ENCODE measurements around the gene AP2S1. TPM values are rescaled to one million over a fixed set of nuclear protein-coding genes. Genes with fewer than 3 reads are reported as not detected.
A peak's percentile ranks its signal among the peaks of the same experiment; 100 is the strongest.

AP2S1 gene
- total and polyA plus RNA-seq, 2 donors from 2014 or later: 105 to 226 TPM

DNA sequence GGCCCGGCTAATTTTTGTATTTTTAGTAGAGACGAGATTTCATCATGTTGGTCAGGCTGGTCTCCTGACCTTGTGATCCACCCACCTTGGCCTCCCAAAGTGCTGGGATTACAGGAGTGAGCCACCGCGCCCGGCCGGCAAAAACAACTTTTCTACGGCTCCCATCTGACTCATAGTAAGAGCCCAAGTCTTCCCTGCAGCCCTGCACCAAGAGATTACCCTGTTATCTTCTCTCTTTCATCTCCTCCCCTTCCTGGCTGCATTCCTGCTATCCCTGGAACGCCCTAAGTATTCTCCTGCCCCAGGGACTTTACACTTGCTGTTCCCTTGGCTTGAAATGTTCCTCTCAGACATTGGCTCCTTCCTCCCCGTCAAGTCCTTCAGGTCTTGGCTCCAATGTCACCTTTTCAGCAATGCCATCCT, 6.6 kb downstream of the AP2S1 start:
- intact Hi-C loops (cut with DNase I): loop anchor here (5.0 kb wide), 1 partner anchor 87 kb away; no protein-coding TSS in a partner anchor
- Histone ChIP-seq H3K27ac (ENCODE audit: low read depth in 2 of 2, low read length in 2 of 2) (no peak overlapping the region), H3K36me3 (ENCODE audit: control insufficient read depth in 2 of 3, insufficient read depth in 3 of 3, low read length in 3 of 3) (peaks cover 0 to 14% (median 12%) of the 10 kb centered on the region in 3 donors), H3K9me3 (ENCODE audit: control insufficient read depth in 2 of 3, insufficient read depth in 1 of 3, low read length in 3 of 3) (no peaks in the 10 kb centered on the region), H3K9ac (ENCODE audit: low read length in 3 of 3) (no peak overlapping the region), H3K27me3 (ENCODE audit: control insufficient read depth, insufficient read depth, low read length) (no peaks in the 10 kb centered on the region), H3K4me1 (ENCODE audit: control insufficient read depth in 2 of 3, insufficient read depth in 2 of 3, low read depth in 1 of 3, low read length in 3 of 3) (peaks cover 0 to 5% (median 3%) of the 10 kb centered on the region in 3 donors), H3K4me3 (ENCODE audit: low read length in 3 of 3) (no peak overlapping the region)
- TF ChIP-seq, protein P1, sequence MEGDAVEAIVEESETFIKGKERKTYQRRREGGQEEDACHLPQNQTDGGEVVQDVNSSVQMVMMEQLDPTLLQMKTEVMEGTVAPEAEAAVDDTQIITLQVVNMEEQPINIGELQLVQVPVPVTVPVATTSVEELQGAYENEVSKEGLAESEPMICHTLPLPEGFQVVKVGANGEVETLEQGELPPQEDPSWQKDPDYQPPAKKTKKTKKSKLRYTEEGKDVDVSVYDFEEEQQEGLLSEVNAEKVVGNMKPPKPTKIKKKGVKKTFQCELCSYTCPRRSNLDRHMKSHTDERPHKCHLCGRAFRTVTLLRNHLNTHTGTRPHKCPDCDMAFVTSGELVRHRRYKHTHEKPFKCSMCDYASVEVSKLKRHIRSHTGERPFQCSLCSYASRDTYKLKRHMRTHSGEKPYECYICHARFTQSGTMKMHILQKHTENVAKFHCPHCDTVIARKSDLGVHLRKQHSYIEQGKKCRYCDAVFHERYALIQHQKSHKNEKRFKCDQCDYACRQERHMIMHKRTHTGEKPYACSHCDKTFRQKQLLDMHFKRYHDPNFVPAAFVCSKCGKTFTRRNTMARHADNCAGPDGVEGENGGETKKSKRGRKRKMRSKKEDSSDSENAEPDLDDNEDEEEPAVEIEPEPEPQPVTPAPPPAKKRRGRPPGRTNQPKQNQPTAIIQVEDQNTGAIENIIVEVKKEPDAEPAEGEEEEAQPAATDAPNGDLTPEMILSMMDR (IDR thresholded peaks at IDR 0.05; ENCODE audit: borderline replicate concordance, extremely low read depth, insufficient read depth): no peak
- FAIRE-seq: no peak
- DNase-seq: peak in 1 of 5 donors; percentile 42

DNA sequence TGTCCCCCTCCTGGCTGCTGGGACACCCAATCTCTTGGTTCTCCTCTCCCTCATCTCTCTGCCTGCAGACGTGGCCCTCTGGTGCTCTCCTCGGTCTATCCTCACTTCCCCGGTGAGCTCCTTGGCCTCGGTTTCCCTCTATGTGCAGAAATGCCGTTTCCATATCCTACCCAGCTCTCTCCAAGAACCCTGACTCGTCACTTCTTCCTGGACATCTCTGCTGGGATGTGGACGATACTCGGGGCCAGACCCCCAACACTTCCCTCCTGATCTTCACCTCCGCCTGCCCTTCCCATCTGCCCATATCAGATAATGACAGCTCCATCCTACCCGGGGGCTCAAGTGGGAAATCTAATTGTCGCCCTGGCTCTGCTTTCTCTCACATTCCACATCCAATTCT, 7.9 kb downstream of the AP2S1 start:
- DNase-seq (no peak), FAIRE-seq (no peak)
- H3K36me3 ChIP-seq (ENCODE audit: control insufficient read depth in 2 of 3, insufficient read depth in 3 of 3, low read length in 3 of 3): peaks cover 0 to 17% (median 14%) of the 10 kb centered on the region in 3 donors
- TF ChIP-seq, protein P1 (IDR thresholded peaks at IDR 0.05; ENCODE audit: borderline replicate concordance, extremely low read depth, insufficient read depth): no peak
- no peak overlapping the region for H3K4me3 ChIP-seq (ENCODE audit: low read length in 3 of 3)
- H3K9ac ChIP-seq (ENCODE audit: low read length in 3 of 3): no peak overlapping the region
- peaks cover 0 to 5% (median 3%) of the 10 kb centered on the region in 3 donors for H3K4me1 ChIP-seq (ENCODE audit: control insufficient read depth in 2 of 3, insufficient read depth in 2 of 3, low read depth in 1 of 3, low read length in 3 of 3)
- no peaks in the 10 kb centered on the region for H3K27me3 ChIP-seq (ENCODE audit: control insufficient read depth, insufficient read depth, low read length)
- intact Hi-C loops (cut with DNase I): loop anchor here (5.0 kb wide), 1 partner anchor 85 kb away; no protein-coding TSS in a partner anchor
- no peak overlapping the region for H3K27ac ChIP-seq (ENCODE audit: low read depth in 2 of 2, low read length in 2 of 2)
- no peaks in the 10 kb centered on the region for H3K9me3 ChIP-seq (ENCODE audit: control insufficient read depth in 2 of 3, insufficient read depth in 1 of 3, low read length in 3 of 3)

DNA sequence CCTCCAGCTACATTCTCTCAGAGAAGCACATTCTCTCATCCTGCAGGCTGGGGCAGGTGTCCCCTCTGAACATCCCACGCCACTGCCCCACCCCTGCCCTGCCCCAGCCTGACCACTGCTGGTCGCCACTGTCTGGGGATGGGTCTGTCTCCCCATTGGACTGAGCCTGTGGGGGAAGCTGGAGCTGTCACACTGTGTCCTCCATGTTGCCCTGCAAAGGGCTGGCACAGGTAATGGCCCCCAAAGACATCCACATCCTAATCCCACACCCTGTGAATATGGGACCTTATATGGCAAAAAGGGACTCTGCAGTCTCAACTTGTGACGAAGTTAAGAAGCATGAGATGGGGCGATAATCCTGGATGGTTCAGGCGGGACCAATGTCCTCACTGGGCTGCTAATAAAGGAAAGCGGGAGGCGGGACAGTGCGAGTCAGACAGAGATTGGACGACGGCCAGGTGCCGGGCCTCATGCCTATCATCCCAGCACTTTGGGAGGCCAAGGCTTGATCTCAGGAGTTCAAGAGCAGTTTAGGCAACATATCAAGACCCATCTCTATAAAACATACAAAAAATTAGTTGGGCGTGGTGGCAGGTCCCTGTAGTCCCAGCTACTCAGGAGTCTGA, 9.1 kb downstream of the AP2S1 start:
- Histone ChIP-seq H3K4me3 (ENCODE audit: low read length in 3 of 3) (no peak overlapping the region), H3K9me3 (ENCODE audit: control insufficient read depth in 2 of 3, insufficient read depth in 1 of 3, low read length in 3 of 3) (no peaks in the 10 kb centered on the region), H3K27ac (ENCODE audit: low read depth in 2 of 2, low read length in 2 of 2) (peak overlapping the region; percentile 63 to 77), H3K27me3 (ENCODE audit: control insufficient read depth, insufficient read depth, low read length) (no peaks in the 10 kb centered on the region), H3K9ac (ENCODE audit: low read length in 3 of 3) (no peak overlapping the region), H3K4me1 (ENCODE audit: control insufficient read depth in 2 of 3, insufficient read depth in 2 of 3, low read depth in 1 of 3, low read length in 3 of 3) (peaks cover 0 to 5% (median 3%) of the 10 kb centered on the region in 3 donors), H3K36me3 (ENCODE audit: control insufficient read depth in 2 of 3, insufficient read depth in 3 of 3, low read length in 3 of 3) (peaks cover 0 to 19% (median 12%) of the 10 kb centered on the region in 3 donors)
- FAIRE-seq (no peak), DNase-seq (peak in 1 of 5 donors; percentile 93)
- intact Hi-C loops (cut with DNase I): loop anchor here (5.0 kb wide), 1 partner anchor 84 kb away; no protein-coding TSS in a partner anchor
- TF ChIP-seq, protein P1 (IDR thresholded peaks at IDR 0.05; ENCODE audit: borderline replicate concordance, extremely low read depth, insufficient read depth): no peak

Measured in kidney (tissue), 14 donors.